SU-DHL-6 (cell line): ENCODE data around the gene CLPTM1L.

Source experiments
- CTCF ChIP-seq: fragments of 200-600 bp; sonication (generic); IDR thresholded peaks from one replicate; pipeline ENCODE4 v1.5.1; 2017; ENCODE audit warnings: antibody characterized with exemption, mild to moderate bottlenecking, low read length, moderate library complexity; ENCODE audit not compliant: insufficient read depth, poor library complexity, severe bottlenecking
- EZH2phosphoT487 ChIP-seq: fragments of 200-600 bp; sonication (generic), shearing (Covaris generic); conservative IDR thresholded peaks from 2 replicates; pipeline ENCODE4 v1.6.1; 2018; ENCODE audit warnings: mild to moderate bottlenecking, antibody characterized with exemption, low read length, moderate library complexity, mixed read lengths

GRCh38 chr5:1341863-1342262 lies 3.0 kb downstream of the CLPTM1L start:
- no peak for TF ChIP-seq CTCF
- no peak for TF ChIP-seq EZH2phosphoT487
